SIG-M5 treated with dmso at 0.1 percent for 504 hours (cell line): ENCODE results near the gene PRDM4.
A peak's percentile ranks its signal among the peaks of the same experiment; 100 is the strongest.

Experiments
- DNase-seq: peaks from one replicate; lab custom pipeline; 2025; ENCODE audit not compliant: unreplicated experiment; lab: John Stamatoyannopoulos, UW

The PRDM4 gene

GRCh38 chr12:107702106-107702505 lies 58.8 kb downstream of the PRDM4 start:
- no peak for DNase-seq

- peak; percentile 42 for DNase-seq
Measured at GRCh38 chr12:107695772-107696171, 65.2 kb downstream of the PRDM4 start.

- peak; percentile 95 for DNase-seq
Measured at GRCh38 chr12:107685360-107686248, 75.3 kb downstream of the PRDM4 start, which contains the start of gene PWP1. PWP1 (plus strand) TSS chr12:107685799; CDS start chr12:107685900, 101 bp downstream.

- DNase-seq = peak; percentile 22
Measured at GRCh38 chr12:107684990-107685359, 76.0 kb downstream of the PRDM4 start.

- no peak for DNase-seq
Measured at GRCh38 chr12:107684029-107684795, 76.7 kb downstream of the PRDM4 start.
